ENCODE results near the gene RAD51B. TPM values are rescaled to one million over a fixed set of nuclear protein-coding genes. Genes with fewer than 3 reads are reported as not detected.

RAD51B gene
- total RNA-seq, 1 experiment from 2014 or later, result 8.5 TPM

DNA sequence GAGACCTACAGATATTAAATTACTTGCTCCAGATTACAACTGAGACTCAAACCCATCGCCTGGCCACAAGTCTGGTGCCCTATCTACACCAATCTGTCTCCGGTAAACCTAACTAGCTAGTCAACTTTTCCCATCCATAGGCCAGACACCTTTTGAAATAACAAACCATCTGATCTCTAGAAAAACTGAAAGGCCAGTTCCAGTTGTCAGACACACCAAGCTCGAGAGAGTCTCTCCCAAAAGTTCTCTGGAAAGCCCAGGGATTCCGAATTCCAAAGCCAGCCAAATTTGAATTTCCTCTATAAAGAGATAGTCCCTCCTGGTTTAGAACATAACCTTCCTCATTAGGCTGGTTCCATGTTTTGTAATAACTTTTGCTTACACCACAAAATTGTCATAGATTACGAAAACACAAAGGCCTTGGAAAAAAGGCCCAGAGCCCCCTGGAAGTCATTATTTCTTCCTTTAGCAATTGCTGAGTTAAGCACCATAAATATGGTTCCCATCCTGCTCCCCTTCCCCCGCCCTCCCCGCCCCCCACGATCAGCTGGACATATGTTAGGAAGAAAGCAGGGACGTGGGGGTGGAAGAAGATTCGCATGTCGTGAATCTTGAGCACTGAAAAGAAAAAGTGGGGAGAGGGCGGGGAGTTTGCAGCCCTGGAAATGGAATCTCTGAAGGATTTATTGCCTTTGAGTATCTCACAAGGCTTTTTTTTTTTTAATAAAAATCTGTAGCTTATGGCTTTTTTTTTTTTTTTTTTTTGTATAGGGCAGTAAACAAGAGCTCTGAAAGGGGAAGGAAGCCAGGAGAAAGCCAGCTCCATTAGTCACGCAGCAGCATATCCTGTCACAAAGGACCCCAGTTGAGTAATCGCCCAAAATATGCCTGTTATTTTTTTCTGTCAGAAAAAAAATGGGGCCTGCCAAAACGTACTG lies 862.9 kb downstream of the RAD51B start:
- no peaks in the 10 kb centered on the region for H3K4me1 ChIP-seq (ENCODE audit: control insufficient read depth, insufficient read depth, low read length)
- ChIA-PET CTCF (no interaction called here), POLR2A (interaction anchor here (0.7 kb wide), 1 partner anchor 859 kb away, joined by 4 read pairs; no protein-coding TSS in a partner anchor)
- intact Hi-C loops (cut with micrococcal nuclease; ENCODE audit: unreplicated experiment) (no loop called here), in situ Hi-C loops (cut with HindIII; ENCODE audit: low pct_unique_long_range_greater_than_20kb, low sequenced_read_pairs) (no loop called here)
- TF ChIP-seq, protein P1, sequence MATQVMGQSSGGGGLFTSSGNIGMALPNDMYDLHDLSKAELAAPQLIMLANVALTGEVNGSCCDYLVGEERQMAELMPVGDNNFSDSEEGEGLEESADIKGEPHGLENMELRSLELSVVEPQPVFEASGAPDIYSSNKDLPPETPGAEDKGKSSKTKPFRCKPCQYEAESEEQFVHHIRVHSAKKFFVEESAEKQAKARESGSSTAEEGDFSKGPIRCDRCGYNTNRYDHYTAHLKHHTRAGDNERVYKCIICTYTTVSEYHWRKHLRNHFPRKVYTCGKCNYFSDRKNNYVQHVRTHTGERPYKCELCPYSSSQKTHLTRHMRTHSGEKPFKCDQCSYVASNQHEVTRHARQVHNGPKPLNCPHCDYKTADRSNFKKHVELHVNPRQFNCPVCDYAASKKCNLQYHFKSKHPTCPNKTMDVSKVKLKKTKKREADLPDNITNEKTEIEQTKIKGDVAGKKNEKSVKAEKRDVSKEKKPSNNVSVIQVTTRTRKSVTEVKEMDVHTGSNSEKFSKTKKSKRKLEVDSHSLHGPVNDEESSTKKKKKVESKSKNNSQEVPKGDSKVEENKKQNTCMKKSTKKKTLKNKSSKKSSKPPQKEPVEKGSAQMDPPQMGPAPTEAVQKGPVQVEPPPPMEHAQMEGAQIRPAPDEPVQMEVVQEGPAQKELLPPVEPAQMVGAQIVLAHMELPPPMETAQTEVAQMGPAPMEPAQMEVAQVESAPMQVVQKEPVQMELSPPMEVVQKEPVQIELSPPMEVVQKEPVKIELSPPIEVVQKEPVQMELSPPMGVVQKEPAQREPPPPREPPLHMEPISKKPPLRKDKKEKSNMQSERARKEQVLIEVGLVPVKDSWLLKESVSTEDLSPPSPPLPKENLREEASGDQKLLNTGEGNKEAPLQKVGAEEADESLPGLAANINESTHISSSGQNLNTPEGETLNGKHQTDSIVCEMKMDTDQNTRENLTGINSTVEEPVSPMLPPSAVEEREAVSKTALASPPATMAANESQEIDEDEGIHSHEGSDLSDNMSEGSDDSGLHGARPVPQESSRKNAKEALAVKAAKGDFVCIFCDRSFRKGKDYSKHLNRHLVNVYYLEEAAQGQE (IDR thresholded peaks at IDR 0.05; ENCODE audit: insufficient read depth in 1 of 2, low read depth in 2 of 2, low read length in 1 of 2), result no peak
- no peaks in the 10 kb centered on the region for H3K9me3 ChIP-seq (ENCODE audit: control insufficient read depth, insufficient read depth, low read depth, low read length)
- ATAC-seq (no peak), DNase-seq (ENCODE audit: low read depth, low spot score) (no peak)
- no TSS peak for BruUV-seq (replicated peaks)
- no peaks in the 10 kb centered on the region for H3K27me3 ChIP-seq (ENCODE audit: control insufficient read depth, insufficient read depth, low read length)
- no peaks in the 10 kb centered on the region for H3K36me3 ChIP-seq (ENCODE audit: control insufficient read depth, insufficient read depth, low read length)
- no peak overlapping the region for H3K4me3 ChIP-seq (ENCODE audit: low read depth in 2 of 2, low read length in 2 of 2)
- no peak overlapping the region for H3K27ac ChIP-seq (ENCODE audit: low read length)

GRCh38 chr14:68683326-68683725 lies 863.7 kb downstream of the RAD51B start:
- H3K36me3 ChIP-seq (ENCODE audit: control insufficient read depth, insufficient read depth, low read length), result no peaks in the 10 kb centered on the region
- no peak overlapping the region for H3K4me3 ChIP-seq (ENCODE audit: low read depth in 2 of 2, low read length in 2 of 2)
- DNase-seq (ENCODE audit: low read depth, low spot score) (no peak), ATAC-seq (no peak)
- H3K9me3 ChIP-seq (ENCODE audit: control insufficient read depth, insufficient read depth, low read depth, low read length), result no peaks in the 10 kb centered on the region
- POLR2A ChIA-PET, result no interaction called here
- CTCF ChIA-PET, result interaction anchor here (0.7 kb wide), 1 partner anchor 106 kb away, joined by 3 read pairs; no protein-coding TSS in a partner anchor
- no TSS peak for BruUV-seq (replicated peaks)
- no peaks in the 10 kb centered on the region for H3K4me1 ChIP-seq (ENCODE audit: control insufficient read depth, insufficient read depth, low read length)
- H3K27me3 ChIP-seq (ENCODE audit: control insufficient read depth, insufficient read depth, low read length), result no peaks in the 10 kb centered on the region
- no peak for TF ChIP-seq POLR2AphosphoS5 (IDR thresholded peaks at IDR 0.05; ENCODE audit: low read depth, low read length)
- TF ChIP-seq, protein P1 (IDR thresholded peaks at IDR 0.05; ENCODE audit: insufficient read depth in 1 of 2, low read depth in 2 of 2, low read length in 1 of 2), result no peak
- no peak for TF ChIP-seq SIN3A (IDR thresholded peaks at IDR 0.05; ENCODE audit: borderline replicate concordance, insufficient read depth, low read depth, low read length)
- no peak for TF ChIP-seq CTCF (IDR thresholded peaks at IDR 0.05)
- no peak for TF ChIP-seq TCF7L2 (IDR thresholded peaks at IDR 0.05; ENCODE audit: low read depth, low read length)
- intact Hi-C loops (cut with micrococcal nuclease; ENCODE audit: unreplicated experiment), result no loop called here
- in situ Hi-C loops (cut with HindIII; ENCODE audit: low pct_unique_long_range_greater_than_20kb, low sequenced_read_pairs), result no loop called here
- H3K27ac ChIP-seq (ENCODE audit: low read length), result no peak overlapping the region
